SJSA1 (cell line): ENCODE data around the gene LSR. TPM values are rescaled to one million over a fixed set of nuclear protein-coding genes. Genes with fewer than 3 reads are reported as not detected.

Experiments
- DNase-seq, 2 experiments: peaks; one replicate each; pipeline ENCODE4 v3.0.0-alpha.2; 2015 to 2020; ENCODE audit warnings: low spot score in 2 of 2, low read depth in 1 of 2
- H3K27ac ChIP-seq: fragments of 250-450 bp; sonication (Bioruptor Pico); 2 replicates; pipeline ENCODE4 v1.5.1; 2020; ENCODE audit warnings: mild to moderate bottlenecking, moderate library complexity
- H3K27me3 ChIP-seq: fragments of 250-450 bp; sonication (Bioruptor Pico); replicated peaks from 2 replicates; pipeline ENCODE4 v1.5.1; 2020; ENCODE audit warnings: mild to moderate bottlenecking, moderate library complexity
- H3K36me3 ChIP-seq: fragments of 250-450 bp; sonication (Bioruptor Pico); 2 replicates; pipeline ENCODE4 v1.5.1; 2020; ENCODE audit warnings: mild to moderate bottlenecking
- H3K4me1 ChIP-seq: fragments of 250-450 bp; sonication (Bioruptor Pico); replicated peaks from 2 replicates; pipeline ENCODE4 v1.6.1; 2021; ENCODE audit warnings: mild to moderate bottlenecking
- H3K4me3 ChIP-seq: fragments of 250-450 bp; sonication (Bioruptor Pico); 2 replicates; pipeline ENCODE4 v1.5.1; 2020; ENCODE audit warnings: mild to moderate bottlenecking
- H3K9me3 ChIP-seq: fragments of 250-450 bp; sonication (Bioruptor Pico); replicated peaks from 2 replicates; pipeline ENCODE4 v1.5.1; 2020; ENCODE audit warnings: mild to moderate bottlenecking
- total RNA-seq: library from RNA; depleted of rRNA; stranded (reverse); fragments of >200 nt; shearing (Covaris generic); gene quantifications from 2 replicates; pipeline ENCODE4 v1.2.3, GENCODE V29; 2014; rRNA removed

The LSR gene, protein sequence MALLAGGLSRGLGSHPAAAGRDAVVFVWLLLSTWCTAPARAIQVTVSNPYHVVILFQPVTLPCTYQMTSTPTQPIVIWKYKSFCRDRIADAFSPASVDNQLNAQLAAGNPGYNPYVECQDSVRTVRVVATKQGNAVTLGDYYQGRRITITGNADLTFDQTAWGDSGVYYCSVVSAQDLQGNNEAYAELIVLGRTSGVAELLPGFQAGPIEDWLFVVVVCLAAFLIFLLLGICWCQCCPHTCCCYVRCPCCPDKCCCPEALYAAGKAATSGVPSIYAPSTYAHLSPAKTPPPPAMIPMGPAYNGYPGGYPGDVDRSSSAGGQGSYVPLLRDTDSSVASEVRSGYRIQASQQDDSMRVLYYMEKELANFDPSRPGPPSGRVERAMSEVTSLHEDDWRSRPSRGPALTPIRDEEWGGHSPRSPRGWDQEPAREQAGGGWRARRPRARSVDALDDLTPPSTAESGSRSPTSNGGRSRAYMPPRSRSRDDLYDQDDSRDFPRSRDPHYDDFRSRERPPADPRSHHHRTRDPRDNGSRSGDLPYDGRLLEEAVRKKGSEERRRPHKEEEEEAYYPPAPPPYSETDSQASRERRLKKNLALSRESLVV
- total RNA-seq = 2.0 TPM in 1 of 2 replicates, not detected in the other

DNA sequence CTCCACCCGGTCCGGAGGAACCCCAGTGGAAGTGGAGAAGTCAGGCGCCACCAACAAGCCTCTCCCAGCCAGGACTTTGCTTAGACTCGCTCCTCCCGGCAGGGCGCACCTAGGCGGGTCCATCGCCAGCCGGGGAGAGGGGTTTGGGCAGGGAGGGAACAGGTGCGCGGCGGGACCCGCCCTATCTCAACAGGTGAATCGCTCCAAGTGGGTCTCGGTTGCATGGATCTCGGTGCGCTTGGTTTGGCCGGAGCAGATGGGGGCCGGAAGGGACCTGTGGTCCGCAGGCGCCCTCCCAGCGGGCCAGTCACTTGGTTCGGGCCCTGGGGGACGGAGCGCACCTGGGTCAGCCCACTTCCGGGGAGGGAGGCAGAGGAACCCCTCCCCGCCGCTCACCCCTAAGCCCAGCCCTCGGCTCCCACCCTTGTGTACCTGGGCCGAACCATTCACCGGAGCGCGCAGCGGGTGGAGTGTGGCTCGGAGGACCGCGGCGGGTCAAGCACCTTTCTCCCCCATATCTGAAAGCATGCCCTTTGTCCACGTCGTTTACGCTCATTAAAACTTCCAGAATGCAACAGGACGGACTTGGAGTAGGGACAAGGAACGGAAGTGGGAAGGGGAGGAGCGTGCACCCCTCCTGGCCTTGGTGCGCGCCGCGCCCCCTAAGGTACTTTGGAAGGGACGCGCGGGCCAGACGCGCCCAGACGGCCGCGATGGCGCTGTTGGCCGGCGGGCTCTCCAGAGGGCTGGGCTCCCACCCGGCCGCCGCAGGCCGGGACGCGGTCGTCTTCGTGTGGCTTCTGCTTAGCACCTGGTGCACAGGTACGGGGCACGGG, at the start of gene LSR:
LSR (plus strand) TSS at position 693 of the 836 bp plus-strand sequence; CDS start at position 714, 21 bp downstream.
- Histone ChIP-seq H3K9me3 (no peaks in the 10 kb centered on the region), H3K36me3 (no peaks in the 10 kb centered on the region), H3K27ac (no peak within 1 kb of the TSS), H3K4me3 (no peak within 1 kb of the TSS), H3K4me1 (no peaks in the 10 kb centered on the region), H3K27me3 (peaks cover 46% of the 10 kb centered on the region)
- peak in 1 of 2 experiments; percentile 36 for DNase-seq

DNA sequence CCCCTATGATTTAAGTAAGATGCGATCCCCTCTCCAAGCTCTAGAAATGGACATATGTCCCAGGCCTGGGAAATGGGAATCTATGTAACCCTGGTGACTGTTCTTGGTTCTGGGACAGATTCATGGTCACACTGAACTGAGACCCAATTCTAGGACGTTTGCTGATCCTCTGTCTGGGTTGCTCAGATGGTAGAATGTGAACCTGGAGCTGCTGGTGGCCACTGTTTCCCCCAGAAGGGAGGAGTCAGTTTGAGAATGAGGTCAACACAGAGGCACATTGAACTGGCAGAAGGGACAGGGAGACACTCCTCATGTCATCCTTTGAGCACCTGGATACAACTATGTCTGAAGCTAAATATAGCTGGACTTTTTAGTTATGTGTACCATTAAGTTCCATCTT, 49.3 kb upstream of the LSR start:
- Histone ChIP-seq H3K27me3 (0 out of 2 replicates have a peak, but pooled peaks cover 2% of the 10 kb centered on the region), H3K36me3 (no peaks in the 10 kb centered on the region), H3K9me3 (no peaks in the 10 kb centered on the region), H3K27ac (no peak overlapping the region), H3K4me3 (no peak overlapping the region), H3K4me1 (no peaks in the 10 kb centered on the region)
- DNase-seq = no peak

DNA sequence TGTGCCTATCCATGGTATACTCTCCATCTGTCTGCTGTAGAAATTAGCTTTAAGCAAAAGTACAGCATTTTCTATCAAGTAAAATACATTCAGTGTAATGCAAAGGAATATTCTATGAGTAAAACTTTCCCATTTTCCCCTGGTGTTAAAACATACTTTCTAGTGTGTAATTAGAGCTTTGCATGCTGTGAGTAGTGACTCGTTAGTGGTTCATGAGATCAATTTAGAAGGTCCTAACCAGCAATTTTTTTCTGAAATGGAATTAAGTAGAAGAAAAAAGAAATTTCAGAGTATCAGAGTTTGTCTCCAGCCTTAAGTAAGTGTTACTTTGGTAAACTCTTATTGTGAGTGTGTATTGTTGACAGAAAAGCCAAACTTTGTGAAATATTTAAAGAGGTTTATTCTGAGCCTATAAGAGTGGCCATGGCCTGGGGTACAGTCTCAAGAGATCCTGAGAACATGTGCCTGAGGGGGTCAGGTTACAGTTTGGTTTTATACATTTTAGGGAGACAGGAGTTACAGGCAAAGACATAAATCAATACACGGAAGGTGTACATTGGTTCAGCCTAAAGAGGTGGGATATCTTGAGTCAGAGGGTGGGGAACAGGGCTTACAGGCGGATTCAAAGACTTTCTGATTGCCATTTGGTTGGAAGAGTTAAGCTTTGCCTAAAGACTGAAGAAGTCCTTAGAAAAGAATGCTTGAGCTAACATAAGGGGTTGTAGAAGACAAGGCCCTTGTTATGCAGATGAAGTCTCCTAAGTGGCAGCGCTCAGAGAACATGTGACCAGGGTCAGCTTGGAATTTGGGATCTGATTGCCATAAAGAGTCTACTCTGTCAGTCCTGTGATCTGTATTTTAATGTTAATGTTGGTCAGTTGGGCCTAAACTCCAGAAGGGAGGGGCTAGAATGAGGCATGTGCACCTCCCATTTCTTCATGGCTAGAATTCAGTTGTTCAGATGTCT, 45.8 kb upstream of the LSR start:
- H3K4me1 ChIP-seq = no peaks in the 10 kb centered on the region
- DNase-seq = no peak

DNA sequence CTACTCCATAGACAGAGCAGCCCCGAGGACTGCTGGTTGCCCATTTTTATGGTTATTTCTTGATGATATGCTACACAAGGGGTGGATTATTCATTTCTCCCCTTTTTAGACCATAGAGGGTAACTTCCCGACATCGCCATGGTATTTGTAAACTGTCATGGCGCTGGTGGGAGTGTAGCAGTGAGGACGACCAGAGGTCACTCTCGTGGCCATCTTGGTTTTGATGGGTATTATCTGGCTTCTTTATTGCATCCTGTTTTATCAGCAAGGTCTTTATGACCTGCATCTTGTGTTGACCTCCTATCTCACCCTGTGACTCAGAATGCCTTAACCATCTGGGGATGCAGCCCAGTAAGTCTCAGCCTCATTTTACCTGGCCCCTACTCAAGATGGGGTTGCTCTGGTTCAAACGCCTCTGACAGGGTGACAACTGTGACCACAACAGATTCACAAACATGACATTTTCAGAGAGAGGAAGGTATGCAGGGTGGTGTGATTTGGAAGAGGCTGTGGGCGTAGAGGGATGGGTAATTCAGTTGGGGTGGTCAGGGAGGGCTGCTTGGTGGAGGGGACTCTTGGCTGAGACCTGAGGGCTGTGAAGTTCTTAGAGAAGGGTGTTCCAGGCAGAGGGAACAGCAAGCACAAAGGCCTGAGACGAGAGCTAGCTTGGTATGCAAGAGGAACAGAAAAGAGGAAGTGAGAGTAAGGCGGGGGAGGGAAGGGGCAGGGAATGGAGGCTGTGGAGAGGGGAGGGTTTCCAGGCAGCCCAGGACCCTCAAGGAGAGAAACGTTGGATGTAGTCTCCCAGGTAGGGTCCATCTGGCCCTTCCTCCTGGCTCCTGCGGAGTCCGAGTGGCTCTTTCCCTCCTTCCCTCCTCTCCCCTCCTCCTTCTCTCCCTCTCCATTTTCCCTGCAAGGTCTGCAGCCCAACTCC, 43.7 kb upstream of the LSR start:
- Histone ChIP-seq H3K4me1 (no peaks in the 10 kb centered on the region), H3K36me3 (no peaks in the 10 kb centered on the region), H3K27ac (no peak overlapping the region), H3K9me3 (no peaks in the 10 kb centered on the region), H3K27me3 (0 out of 2 replicates have a peak, but pooled peaks cover 2% of the 10 kb centered on the region), H3K4me3 (no peak overlapping the region)
- DNase-seq = no peak

More for the DNA sequence above, 45.8 kb upstream of the LSR start:
- H3K27me3 ChIP-seq = 0 out of 2 replicates have a peak, but pooled peaks cover 2% of the 10 kb centered on the region
- H3K4me3 ChIP-seq = no peak overlapping the region
- H3K27ac ChIP-seq = no peak overlapping the region
- H3K36me3 ChIP-seq = no peaks in the 10 kb centered on the region
- no peaks in the 10 kb centered on the region for H3K9me3 ChIP-seq

DNA sequence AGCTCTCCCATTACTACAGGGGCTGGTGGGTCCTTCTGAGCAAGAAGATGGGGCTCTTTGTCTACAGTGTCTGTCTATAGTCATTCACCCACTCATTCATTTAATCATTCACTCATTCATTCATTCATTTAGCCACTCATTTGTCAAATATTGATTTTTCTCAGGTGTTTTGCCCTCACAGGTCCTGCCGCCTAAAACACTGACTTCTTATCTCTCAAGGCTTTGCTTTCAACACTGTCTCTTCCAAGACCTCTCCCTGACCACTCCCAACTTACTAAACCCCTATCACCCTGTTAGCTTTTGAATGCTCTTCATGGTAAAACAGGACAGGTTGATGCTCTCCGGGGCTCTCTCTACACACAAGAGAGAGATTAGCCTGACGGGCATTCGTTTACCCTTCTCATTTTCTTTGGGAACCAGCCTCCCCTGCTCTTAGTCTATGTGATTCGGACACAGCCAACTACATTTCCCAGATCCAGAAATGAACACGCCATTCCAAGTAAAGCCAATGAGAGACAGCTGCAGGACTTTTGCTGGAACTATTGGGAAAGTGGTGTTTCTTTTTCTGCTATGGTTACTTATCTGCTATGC, 43.0 kb upstream of the LSR start:
- no peaks in the 10 kb centered on the region for H3K9me3 ChIP-seq
- no peak overlapping the region for H3K27ac ChIP-seq
- no peaks in the 10 kb centered on the region for H3K27me3 ChIP-seq
- H3K4me3 ChIP-seq = no peak overlapping the region
- no peak for DNase-seq
- no peaks in the 10 kb centered on the region for H3K4me1 ChIP-seq
- H3K36me3 ChIP-seq = no peaks in the 10 kb centered on the region

DNA sequence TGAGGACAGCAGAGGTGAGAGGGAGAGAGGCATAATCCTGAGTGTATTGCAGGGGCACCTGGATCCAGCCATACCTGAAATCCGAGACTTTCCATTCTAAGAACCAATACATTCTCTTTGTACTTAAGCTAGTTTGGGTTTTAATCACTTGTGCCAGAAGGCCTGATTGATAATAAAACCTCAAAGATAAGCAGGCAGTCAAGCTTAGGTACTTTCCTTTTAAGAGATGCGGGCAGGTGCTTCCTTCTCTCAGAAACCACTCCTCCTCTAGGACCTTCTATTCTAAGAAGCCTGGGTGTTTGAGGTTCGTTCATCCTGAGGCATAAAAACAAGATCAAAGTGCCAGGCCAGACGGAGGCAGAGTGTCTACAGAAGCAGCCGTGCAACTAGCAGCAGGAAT, 42.4 kb upstream of the LSR start:
- no peak overlapping the region for H3K4me3 ChIP-seq
- no peaks in the 10 kb centered on the region for H3K27me3 ChIP-seq
- no peak for DNase-seq
- H3K27ac ChIP-seq = no peak overlapping the region
- no peaks in the 10 kb centered on the region for H3K36me3 ChIP-seq
- H3K4me1 ChIP-seq = no peaks in the 10 kb centered on the region
- no peaks in the 10 kb centered on the region for H3K9me3 ChIP-seq

DNA sequence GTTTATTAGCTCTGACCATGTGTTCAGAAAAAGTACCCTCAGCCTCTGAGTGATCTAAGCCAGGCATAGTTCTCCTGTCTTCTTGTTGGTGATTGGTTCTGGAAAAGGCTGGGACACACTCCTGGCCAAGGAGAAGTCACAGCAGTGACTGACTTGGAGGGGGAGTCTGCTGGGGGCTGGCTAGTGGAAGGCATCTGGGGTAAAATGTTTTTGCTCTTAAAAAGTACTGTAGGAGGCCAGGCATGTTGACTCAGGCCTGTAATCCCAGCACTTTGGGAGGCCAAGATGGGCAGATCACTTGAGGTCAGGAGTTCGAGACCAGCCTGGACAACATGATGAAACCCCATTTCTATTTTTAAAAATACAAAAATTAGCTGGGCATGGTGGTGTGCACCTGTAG, 41.9 kb upstream of the LSR start:
- Histone ChIP-seq H3K4me1 (no peaks in the 10 kb centered on the region), H3K27me3 (no peaks in the 10 kb centered on the region), H3K36me3 (no peaks in the 10 kb centered on the region), H3K4me3 (no peak overlapping the region), H3K9me3 (no peaks in the 10 kb centered on the region), H3K27ac (no peak overlapping the region)
- DNase-seq = no peak

DNA sequence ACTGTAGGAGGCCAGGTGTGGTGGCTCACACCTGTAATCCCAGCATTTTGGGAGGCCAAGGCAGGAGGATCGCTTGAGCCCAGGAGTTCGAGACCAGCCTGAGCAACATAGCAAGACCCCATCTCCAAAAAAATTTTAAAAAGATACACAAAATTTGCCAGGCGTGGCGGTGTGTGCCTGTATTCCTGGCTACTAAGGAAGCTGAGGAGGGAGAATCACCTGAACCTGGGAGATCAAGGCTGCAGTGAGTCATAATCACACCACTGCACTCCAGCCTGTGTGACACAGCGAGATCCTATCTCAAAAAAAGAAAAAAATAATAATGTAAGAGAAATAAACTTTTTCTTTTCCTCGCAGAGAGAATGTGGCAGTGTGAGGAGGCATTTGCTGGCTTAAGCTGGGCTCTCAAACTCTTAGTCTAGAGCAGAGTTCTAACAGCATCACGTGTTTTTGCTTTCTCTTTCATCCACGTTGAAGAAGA, 41.4 kb upstream of the LSR start:
- no peaks in the 10 kb centered on the region for H3K36me3 ChIP-seq
- no peak overlapping the region for H3K27ac ChIP-seq
- no peak overlapping the region for H3K4me3 ChIP-seq
- no peaks in the 10 kb centered on the region for H3K27me3 ChIP-seq
- no peaks in the 10 kb centered on the region for H3K9me3 ChIP-seq
- no peak for DNase-seq
- H3K4me1 ChIP-seq = no peaks in the 10 kb centered on the region

DNA sequence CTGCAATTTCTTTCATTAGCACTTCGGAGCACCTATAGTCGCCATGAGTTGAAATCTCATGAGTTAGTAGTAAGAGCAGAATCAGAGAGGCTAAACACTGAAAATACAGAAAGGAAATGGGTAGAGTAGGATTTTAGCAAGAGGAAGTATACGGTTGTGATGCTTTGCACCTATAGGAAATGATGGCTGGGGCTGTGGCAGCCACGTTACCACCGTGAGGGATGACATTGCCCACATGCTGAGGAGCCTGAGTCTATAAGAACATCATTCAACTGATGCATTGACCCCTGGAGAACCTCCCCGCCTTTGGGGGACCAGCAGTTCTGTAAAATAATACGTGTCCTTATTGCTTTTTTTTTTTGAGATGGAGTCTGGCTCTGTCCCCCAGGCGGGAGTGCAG, 40.7 kb upstream of the LSR start:
- no peaks in the 10 kb centered on the region for H3K36me3 ChIP-seq
- H3K4me3 ChIP-seq = no peak overlapping the region
- no peaks in the 10 kb centered on the region for H3K4me1 ChIP-seq
- H3K27me3 ChIP-seq = no peaks in the 10 kb centered on the region
- no peak for DNase-seq
- H3K9me3 ChIP-seq = no peaks in the 10 kb centered on the region
- H3K27ac ChIP-seq = no peak overlapping the region

DNA sequence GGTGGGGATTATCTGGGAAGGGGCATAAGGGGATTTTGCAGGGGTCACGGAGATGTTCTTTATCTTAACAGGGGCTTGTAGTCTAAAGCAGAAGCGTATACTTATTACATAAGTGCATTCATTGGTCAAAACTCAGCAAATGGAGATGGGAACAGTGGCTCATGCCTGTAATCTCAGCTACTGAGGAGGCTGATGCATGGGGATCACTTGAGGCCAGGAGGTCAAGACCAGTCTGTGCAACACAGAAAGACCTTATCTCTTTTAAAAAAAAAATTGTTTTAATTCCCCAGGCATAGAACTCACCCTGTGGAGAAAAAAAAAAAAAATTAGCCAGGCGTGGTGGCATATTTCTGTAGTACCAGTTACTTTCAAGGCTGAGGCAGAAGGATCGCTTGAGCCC, 39.2 kb upstream of the LSR start:
- H3K4me1 ChIP-seq = no peaks in the 10 kb centered on the region
- H3K4me3 ChIP-seq = no peak overlapping the region
- no peaks in the 10 kb centered on the region for H3K36me3 ChIP-seq
- no peak overlapping the region for H3K27ac ChIP-seq
- peaks cover 3% of the 10 kb centered on the region; the same call in 1 of the 2 replicates for H3K27me3 ChIP-seq
- no peaks in the 10 kb centered on the region for H3K9me3 ChIP-seq
- DNase-seq = no peak

DNA sequence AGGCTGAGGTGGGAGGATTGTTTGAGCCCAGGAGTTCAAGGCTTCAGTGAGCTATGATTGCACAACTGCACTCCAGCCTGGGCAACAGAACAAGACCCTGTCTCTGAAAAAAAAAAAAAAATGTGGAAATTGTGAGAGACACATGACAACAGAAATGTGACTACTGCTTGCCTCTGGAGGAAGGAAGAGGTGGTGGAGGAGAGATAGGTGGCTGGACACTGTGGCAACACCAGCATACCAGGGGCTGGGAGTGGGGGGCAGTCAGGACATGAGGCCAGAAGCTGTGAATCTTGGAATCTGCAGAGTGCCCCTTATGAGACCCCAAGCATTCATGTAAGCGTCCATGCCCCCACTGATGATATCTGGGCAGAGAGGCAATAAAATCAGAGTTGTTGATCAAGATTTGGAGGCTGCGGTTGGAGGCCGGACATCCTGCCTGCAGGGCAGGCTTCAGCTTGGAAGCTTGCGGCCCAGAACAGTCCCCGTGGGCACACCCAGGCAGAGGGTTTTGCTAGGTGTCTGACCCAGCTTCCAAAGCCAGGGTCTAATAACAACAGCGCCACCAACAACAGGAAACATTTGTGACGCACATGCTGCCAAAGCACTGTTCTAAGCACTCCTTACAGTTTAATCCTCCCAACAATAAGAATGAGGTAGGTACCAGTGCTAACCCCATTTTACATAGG, 37.1 kb upstream of the LSR start:
- no peaks in the 10 kb centered on the region for H3K9me3 ChIP-seq
- H3K27ac ChIP-seq = no peak overlapping the region
- no peaks in the 10 kb centered on the region for H3K36me3 ChIP-seq
- H3K4me1 ChIP-seq = no peaks in the 10 kb centered on the region
- DNase-seq = no peak
- H3K4me3 ChIP-seq = no peak overlapping the region
- peaks cover 3% of the 10 kb centered on the region; the same call in 1 of the 2 replicates for H3K27me3 ChIP-seq
